GM10248 (cell line): Measurements from ENCODE around the gene LGR6.

ENCODE experiments used
- CTCF ChIA-PET: fragments of 300-600 bp; sonication (Branson Sonifier 250); formaldehyde crosslinking; extraction: SDS; loops from one replicate; lab custom pipeline; 2021; ENCODE audit warnings: antibody characterized with exemption; lab: Yijun Ruan, JAX
- POLR2A ChIA-PET: fragments of 350-650 bp; sonication (Branson Sonifier 250); formaldehyde crosslinking; extraction: SDS; loops from one replicate; lab custom pipeline; 2020; ENCODE audit warnings: antibody characterized with exemption; lab: Yijun Ruan, JAX
- DNase-seq: peaks from one replicate; pipeline ENCODE4 v3.0.0; 2012; ENCODE audit errors: extremely low spot score
- CTCF ChIP-seq: IDR thresholded peaks from 2 replicates; pipeline ENCODE4 v1.5.1; 2012; ENCODE audit warnings: mild to moderate bottlenecking, low read depth; ENCODE audit errors: extremely low read depth, missing control alignments, control extremely low read depth

LGR6 gene

GRCh38 chr1:202224453-202224852, 30.9 kb downstream of the LGR6 start:
- no peak for DNase-seq
- POLR2A ChIA-PET = interaction anchor here (0.5 kb wide), 1 partner anchor 25 kb away, joined by 3 read pairs; no protein-coding TSS in a partner anchor
- CTCF ChIA-PET = interaction anchor here (0.8 to 2.2 kb wide), 4 partner anchors 9 to 33 kb away, joined by 3 to 10 read pairs (median 4); partner anchors contain the start of gene LGR6
- no peak for TF ChIP-seq CTCF

- DNase-seq = no peak
- POLR2A ChIA-PET = no interaction called here
- no peak for TF ChIP-seq CTCF
- CTCF ChIA-PET = interaction anchor here (0.7 to 2.2 kb wide), 7 partner anchors 10 to 42 kb away, joined by 3 to 10 read pairs (median 6); partner anchors contain the start of gene LGR6
These were observed 31.5 kb downstream of the LGR6 start for GRCh38 chr1:202225131-202225530.

DNA sequence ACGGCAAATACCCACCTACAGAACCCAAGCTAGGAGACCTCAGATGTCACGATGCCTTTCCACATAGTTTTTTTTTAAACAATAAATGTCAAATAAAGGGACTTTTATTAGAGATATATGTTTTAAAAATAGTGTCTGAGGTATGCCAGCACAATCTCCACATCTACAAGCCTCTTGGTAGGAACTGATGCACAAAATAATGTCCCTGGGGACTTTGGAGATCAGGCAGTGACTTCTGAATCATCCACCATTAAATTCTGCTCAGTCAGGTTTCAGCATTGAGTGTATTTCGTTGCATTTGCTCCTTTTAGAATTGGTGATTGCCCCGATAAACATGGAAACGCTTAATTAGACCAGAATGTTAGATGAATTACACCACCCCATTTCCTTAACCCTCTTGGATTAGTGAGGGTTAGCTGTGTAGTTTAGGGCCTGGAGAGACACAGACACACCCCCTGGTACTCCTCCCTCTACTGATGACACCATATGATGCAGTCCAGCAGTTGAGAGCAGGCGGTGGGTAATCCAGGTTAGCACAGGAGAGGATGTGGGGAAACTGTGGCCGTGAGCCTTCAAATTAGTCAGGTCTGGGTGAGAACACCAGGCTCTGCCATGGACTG, 33.6 kb downstream of the LGR6 start:
- TF ChIP-seq CTCF = no peak
- DNase-seq = no peak
- ChIA-PET CTCF (interaction anchor here (1.6 to 2.2 kb wide), 2 partner anchors 10 to 44 kb away, joined by 6 to 7 read pairs; no protein-coding TSS in a partner anchor), POLR2A (no interaction called here)

DNA sequence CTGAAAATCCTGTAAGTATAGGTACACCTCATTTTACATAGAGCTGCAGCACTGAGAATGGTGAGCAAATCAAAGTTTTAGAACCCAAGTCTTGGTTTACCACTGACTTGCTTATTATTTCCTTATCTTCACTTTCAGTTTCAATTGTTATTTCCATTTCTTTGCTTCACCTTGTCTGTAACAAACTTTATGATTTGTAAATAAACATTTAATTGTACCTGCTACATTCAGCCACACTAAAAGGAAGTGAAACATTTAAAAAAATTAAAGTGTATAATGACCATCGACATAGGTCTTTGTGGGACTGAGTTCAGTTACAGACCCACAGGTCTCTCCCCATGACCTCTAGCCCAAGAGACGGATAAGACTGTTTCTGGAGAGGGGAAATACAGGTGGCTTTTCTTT, 34.4 kb downstream of the LGR6 start:
- CTCF ChIA-PET = interaction anchor here (0.8 kb wide), 1 partner anchor 34 kb away, joined by 3 read pairs; the partner anchor contains the start of gene LGR6

DNA sequence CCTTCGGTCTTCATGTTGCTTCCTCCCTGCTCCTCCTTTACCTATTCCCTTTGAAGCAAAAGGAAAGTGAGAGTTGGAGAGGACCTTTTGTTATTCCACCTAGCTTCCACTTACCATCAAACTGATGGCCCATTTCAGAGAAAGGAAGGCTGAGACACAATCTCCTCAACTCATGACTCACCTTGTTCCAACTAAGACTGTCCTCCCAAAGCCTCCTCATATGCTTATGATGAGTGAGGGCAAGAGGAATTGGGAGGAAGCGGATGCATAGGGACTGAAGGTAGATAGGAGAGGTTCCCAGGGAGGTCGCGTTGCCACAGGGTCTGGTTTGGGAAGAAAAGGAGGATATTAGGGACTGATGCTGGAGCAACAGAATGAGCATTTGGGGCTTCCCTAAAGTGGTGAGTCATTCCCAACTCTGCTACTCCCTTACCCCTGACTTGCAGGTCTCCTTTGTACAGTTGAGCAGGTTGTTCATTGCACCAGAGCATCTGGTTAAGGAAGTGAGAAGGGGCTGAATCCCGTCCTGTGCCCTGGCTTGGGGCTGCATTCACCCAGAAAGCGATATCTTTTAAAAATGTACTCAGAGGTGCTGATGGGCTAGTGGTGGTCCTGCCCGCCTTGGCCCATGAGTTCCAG, 35.0 kb downstream of the LGR6 start:
- DNase-seq = no peak
- ChIA-PET CTCF (interaction anchor here (0.8 kb wide), 1 partner anchor 35 kb away, joined by 3 read pairs; the partner anchor contains the start of gene LGR6), POLR2A (no interaction called here)
- TF ChIP-seq CTCF = no peak

More for the DNA sequence above, 34.4 kb downstream of the LGR6 start:
- DNase-seq = no peak
- POLR2A ChIA-PET = no interaction called here
- no peak for TF ChIP-seq CTCF

- CTCF ChIA-PET = no interaction called here
- no peak for TF ChIP-seq CTCF
- POLR2A ChIA-PET = no interaction called here
- no peak for DNase-seq
These were observed 35.8 kb downstream of the LGR6 start for GRCh38 chr1:202229376-202229775.
